Measurements from ENCODE around the gene PARP8.
"Not testable (repeated sequence)": the region's sequence is repeated elsewhere in the genome, so short reads cannot be mapped to it uniquely, and the experiment has no call there.

The PARP8 gene

GRCh38 chr5:50666261-50667022, at the start of gene PARP8:
TSS of gene PARP8 (plus strand) at chr5:50666637. CDS start at chr5:50667096, 459 bp downstream.
- DNase-seq, result peak; percentile 64

- no peak for DNase-seq
Observed at GRCh38 chr5:50623666-50624065, 42.8 kb upstream of the PARP8 start.

GRCh38 chr5:50634866-50635265, 31.6 kb upstream of the PARP8 start:
- peak; percentile 66 for DNase-seq

- DNase-seq, result not testable (repeated sequence)
Observed at GRCh38 chr5:50637576-50637975, 28.9 kb upstream of the PARP8 start.

GRCh38 chr5:50646591-50646990, 19.8 kb upstream of the PARP8 start:
- DNase-seq, result no peak

GRCh38 chr5:50647726-50648125, 18.7 kb upstream of the PARP8 start:
- no peak for DNase-seq

GRCh38 chr5:50653946-50654345, 12.5 kb upstream of the PARP8 start:
- DNase-seq, result no peak

- no peak for DNase-seq
Observed at GRCh38 chr5:50655067-50655809, 11.2 kb upstream of the PARP8 start.

- no peak for DNase-seq
Observed at GRCh38 chr5:50655810-50656205, 10.6 kb upstream of the PARP8 start.

GRCh38 chr5:50657044-50657443, 9.4 kb upstream of the PARP8 start:
- no peak for DNase-seq

GRCh38 chr5:50658246-50658645, 8.2 kb upstream of the PARP8 start:
- no peak for DNase-seq

GRCh38 chr5:50663636-50664035, 2.8 kb upstream of the PARP8 start:
- no peak for DNase-seq

GRCh38 chr5:50665091-50665490, 1.3 kb upstream of the PARP8 start:
- DNase-seq, result peak; percentile 27

- DNase-seq, result peak; percentile 76
Observed at GRCh38 chr5:50665761-50666202, 655 bp upstream of the PARP8 start.

GRCh38 chr5:50667023-50667652, 701 bp downstream of the PARP8 start:
- DNase-seq, result peak; percentile 58

- DNase-seq, result peak; percentile 94
Observed at GRCh38 chr5:50667653-50668595, 1.5 kb downstream of the PARP8 start.

- DNase-seq, result peak; percentile 25
Observed at GRCh38 chr5:50668636-50669035, 2.2 kb downstream of the PARP8 start.

GRCh38 chr5:50672663-50673062, 6.2 kb downstream of the PARP8 start:
- DNase-seq, result no peak

GRCh38 chr5:50673444-50673843, 7.0 kb downstream of the PARP8 start:
- DNase-seq, result not testable (repeated sequence)

- DNase-seq, result no peak
Observed at GRCh38 chr5:50675385-50675784, 8.9 kb downstream of the PARP8 start.

- DNase-seq, result not testable (repeated sequence)
Observed at GRCh38 chr5:50679554-50679953, 13.1 kb downstream of the PARP8 start.

- DNase-seq, result no peak
Observed at GRCh38 chr5:50684721-50685120, 18.3 kb downstream of the PARP8 start.

- DNase-seq, result no peak
Observed at GRCh38 chr5:50687548-50687947, 21.1 kb downstream of the PARP8 start.

Measured in CD4-positive, alpha-beta T cell treated with Interleukin-17A for 1 hour (primary cell).